ENCODE results near the gene ELAC1.

ELAC1 gene

DNA sequence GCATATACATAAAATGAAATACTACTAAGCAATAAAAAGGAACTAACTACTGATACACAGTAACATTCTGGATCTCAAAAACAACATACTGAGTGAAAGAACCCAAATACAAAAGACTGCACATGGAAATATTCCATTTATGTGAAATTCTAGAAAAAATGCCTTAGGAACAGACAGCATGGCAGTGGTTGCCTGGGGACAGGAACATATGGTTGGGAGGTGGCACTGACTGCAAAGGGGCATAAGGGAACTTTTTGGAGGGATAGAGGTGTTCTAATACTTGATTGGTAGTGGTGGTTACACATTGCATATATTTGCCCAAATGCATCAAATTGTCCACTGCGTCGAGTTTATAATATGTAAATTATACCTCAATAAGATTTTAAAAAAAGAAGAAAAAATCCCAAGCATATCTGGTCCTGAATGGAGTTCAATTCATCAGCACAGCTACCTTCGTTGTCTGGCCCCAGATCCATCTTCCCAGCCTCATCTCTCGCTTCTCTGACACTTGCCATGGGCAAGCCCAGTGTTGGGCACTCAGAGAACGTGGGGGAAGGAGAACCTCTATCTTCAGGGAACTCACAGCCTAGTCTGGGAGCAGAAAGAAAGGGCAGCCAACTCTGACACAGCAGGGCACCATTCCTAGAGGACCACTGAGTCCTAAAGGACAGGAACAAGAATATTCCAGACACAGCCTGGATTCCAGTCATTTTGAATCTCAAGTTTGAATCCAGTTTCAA is 53.6 kb downstream of the ELAC1 start:
- no peak for DNase-seq

GRCh38 chr18:51025512-51025911 is 57.7 kb downstream of the ELAC1 start:
- DNase-seq: no peak

DNA sequence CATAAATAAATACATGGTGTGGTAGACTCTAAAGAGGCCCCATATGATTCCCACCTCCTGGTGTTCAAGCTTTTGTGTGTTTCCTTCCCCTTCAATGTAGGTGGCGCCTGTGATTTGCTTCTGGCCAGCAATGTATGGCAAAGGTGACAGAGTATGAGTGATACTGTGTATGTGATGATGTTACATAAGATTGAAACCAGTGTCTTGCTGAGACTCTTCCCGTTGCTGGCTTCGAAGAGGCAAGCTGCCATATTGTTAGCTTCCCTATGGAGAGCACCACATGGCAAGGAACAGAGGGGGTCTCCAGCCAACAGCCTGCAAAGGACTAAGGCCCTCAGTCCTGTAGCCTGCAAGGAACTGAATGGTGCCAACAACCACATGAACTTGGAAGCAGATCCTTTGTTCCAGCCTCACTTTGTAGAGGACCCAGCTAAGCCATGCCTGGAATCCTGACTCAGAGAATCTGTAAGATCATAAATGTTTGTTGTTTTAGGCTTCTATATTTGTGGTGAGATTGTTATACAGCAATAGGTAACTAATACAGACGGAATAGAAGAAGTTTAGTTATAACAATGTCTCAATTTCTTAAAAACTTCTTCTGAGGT is 60.5 kb downstream of the ELAC1 start:
- no peak for DNase-seq

- DNase-seq: no peak
These were observed 61.5 kb downstream of the ELAC1 start for GRCh38 chr18:51029378-51029693.

- DNase-seq: peak; percentile 80
These were observed 62.1 kb downstream of the ELAC1 start, which contains the start of gene SMAD4 for GRCh38 chr18:51029694-51030536. Gene SMAD4, plus strand, starts transcription at chr18:51030213. Its CDS starts 16,834 bp downstream, at chr18:51047047.

DNA sequence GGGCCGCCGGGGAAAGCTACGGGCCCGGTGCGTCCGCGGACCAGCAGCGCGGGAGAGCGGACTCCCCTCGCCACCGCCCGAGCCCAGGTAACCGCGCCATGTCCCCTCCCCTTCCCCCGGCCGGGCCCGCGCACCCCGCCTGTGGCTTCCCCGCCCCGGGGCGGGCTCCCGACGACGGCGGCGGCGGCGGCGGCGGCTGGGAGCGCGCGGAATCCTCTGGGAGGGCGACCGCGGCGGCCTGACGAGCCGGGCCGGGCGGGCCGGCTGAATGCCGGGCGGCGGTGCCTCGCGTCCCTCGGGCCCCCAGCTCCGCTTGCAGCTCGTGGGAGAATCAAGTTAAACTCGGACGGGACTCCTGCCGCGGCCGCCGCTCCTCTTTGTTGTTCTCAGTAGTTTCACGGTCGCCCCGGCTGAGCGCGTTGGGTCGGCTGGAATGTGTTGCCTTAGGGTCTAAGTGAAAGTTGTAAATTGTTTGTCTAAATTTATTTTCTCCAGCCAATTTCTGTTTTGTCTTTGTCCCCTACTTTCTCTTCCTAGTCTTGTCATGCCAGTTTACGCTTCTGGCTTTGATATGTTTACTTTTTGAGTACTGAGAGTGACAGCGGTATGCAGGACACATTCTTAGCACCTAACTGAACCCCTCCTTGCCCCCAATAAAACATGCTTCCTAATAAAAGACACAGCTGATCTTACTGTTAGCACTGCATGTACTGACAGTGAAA is 62.9 kb downstream of the ELAC1 start:
- no peak for DNase-seq

DNA sequence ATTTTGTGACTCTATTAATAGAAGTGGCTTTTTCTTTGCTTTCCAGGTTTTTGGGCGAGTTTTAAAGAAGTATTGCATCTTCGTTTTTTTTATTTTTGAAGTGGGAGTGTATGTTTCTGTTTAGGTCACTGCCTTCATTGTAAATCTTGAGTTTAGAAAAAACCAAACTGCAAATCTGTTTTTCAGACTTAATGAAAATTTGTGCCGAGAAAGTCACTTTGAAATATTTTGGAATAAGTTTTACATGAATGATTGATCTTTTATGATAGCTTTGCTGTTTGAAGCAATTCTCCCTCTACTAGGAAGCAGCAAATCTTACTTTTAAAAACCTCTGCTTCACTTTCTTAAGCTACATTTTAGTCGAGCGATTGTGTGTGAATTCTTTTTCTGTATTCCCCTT is 64.4 kb downstream of the ELAC1 start:
- DNase-seq: no peak

- DNase-seq: no peak
These were observed 69.4 kb downstream of the ELAC1 start for GRCh38 chr18:51037230-51037629.

Data from GOT3 (cell line).